GM21619 (cell line): ENCODE measurements around the gene RPS6KB2.
A peak's percentile ranks its signal among the peaks of the same experiment; 100 is the strongest.

ENCODE experiments used
- ATAC-seq: cut with Tn5 transposase; IDR thresholded peaks from one replicate; pipeline ENCODE4 v1.9.1; 2021; ENCODE audit not compliant: unreplicated experiment

RPS6KB2 gene

GRCh38 chr11:67410369-67410831 is 17.9 kb upstream of the RPS6KB2 start:
- ATAC-seq: no peak

- no peak for ATAC-seq
These were observed 17.1 kb upstream of the RPS6KB2 start for GRCh38 chr11:67410984-67411784.

GRCh38 chr11:67411785-67412152 is 16.5 kb upstream of the RPS6KB2 start:
- ATAC-seq: no peak

DNA sequence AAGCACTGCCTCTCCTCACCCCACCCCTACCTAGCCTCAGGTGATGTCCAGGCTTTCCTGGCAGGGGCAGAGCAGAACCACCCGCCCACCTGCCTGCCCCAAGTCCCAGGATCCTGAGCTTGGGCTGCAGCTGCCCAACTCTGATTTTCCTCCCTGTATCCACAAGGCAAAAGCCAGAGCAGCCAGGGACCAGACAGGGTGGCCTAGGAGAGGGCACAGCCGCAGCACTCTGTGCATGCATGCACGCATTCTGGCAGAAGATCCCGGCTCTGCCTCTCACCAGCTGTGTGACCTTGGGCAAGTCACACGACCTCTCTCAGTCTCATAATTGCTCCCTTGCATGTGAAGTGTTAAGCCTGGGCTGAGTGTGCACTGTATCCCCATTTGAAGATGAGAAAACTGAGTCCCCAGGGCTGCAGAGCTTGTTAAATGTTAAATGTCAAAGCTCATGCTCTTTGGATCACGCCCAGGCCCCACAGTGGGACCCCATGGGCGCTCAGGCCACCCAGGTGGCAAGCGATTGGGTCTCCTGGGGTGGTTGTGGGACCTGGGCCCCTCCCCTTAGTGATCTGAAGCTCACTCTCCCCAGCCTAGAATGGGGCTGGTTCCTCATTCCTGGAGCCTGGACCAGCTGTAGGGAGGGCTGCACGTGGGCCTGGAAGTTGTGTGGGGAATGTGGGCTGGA is 15.7 kb upstream of the RPS6KB2 start:
- ATAC-seq: no peak

DNA sequence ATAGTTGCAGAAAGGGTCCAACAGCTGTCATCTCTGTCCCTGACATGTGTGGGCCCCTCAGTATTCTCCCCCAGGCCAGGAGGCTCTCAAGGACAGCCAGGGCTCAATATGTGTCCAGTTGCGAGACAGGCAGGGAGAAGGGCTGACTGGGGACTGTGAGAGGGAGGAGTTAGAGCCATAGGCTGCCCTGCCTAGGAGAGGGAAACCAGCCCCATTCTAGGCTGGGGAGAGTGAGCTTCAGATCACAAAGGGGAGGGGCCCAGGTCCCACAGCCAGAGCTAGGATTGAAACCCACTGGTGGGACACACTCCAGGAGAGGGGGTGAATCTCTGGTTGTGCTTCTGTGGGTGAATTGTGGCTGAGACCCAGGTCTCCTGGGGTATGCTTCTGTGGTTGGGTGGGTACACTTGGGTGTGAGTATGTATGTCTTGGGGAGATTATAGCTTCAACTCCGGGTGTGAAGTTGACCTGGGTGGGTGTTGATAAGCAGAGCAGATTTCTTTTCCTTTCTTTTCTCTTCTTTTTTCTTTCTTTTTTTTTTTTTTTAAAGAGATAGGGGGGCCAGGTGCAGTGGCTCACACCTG is 14.9 kb upstream of the RPS6KB2 start:
- ATAC-seq: no peak

DNA sequence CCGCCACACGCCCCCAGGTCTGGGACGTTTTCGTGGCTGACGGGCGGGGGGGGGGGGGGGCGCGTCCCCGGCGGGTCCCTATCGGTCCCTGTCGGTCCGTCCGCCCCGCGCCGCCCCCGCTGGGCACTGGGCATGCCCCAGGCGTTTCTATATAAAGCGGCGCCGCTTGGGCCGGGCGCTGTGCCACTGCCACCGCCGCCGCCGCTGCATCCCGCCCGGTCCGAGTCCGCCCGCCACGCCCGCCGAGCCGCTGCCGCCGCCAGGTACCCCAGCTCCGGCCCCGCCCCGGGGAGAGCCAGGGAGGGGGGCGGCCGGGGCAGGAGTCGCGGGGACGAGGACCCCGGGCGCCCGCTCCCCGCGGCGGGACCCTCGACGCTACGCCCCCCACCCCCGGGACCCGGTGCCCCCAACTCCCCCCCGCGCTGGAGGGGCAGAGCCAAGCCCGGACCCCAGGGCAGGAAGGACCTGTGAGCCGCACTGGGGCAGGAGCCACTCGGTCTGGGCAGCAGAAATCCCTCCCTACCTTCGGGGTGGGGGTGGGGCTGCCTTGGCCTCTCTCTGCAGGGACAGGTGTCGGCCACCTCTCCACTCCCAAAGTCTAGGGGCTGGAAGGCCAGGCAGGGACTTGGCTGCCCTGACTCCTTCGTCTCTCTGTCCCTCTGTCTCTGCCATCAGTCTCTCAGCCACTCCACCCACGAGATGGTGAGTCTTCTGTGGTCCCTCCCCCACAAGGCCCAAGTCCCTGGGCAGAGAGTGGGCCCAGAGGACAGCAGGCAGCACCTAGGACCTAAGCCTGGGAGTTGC is 12.6 kb upstream of the RPS6KB2 start, which contains the start of gene CARNS1:
TSS of gene CARNS1 (plus strand) at position 178 of the 804 bp plus-strand sequence. CDS start at position 700, 522 bp downstream.
- no peak for ATAC-seq

- ATAC-seq: no peak
These were observed 11.6 kb upstream of the RPS6KB2 start for GRCh38 chr11:67416416-67417335.

DNA sequence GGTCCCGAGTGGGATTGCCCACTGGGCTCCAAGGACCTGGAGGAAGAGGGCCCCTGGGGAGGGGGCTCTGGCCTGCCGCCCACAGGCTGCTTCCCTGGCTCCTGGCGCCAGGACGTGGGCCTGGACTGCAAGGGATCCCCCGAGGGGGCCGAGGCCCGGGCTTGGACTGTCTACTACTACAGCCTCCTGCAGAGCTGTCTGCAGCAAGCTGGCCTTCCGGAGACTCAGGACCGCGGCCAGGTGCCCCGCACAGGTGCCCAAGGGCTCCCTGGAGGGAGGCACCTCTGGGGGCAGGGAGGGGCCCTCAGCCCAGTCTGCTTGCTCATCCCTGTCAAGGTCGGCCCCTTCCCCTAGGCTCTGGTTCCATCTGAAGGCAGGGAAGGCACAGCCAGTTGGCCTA is 10.9 kb upstream of the RPS6KB2 start:
- no peak for ATAC-seq

- no peak for ATAC-seq
These were observed 9.6 kb upstream of the RPS6KB2 start for GRCh38 chr11:67418476-67419281.

- no peak for ATAC-seq
These were observed 8.8 kb upstream of the RPS6KB2 start for GRCh38 chr11:67419325-67420049.

DNA sequence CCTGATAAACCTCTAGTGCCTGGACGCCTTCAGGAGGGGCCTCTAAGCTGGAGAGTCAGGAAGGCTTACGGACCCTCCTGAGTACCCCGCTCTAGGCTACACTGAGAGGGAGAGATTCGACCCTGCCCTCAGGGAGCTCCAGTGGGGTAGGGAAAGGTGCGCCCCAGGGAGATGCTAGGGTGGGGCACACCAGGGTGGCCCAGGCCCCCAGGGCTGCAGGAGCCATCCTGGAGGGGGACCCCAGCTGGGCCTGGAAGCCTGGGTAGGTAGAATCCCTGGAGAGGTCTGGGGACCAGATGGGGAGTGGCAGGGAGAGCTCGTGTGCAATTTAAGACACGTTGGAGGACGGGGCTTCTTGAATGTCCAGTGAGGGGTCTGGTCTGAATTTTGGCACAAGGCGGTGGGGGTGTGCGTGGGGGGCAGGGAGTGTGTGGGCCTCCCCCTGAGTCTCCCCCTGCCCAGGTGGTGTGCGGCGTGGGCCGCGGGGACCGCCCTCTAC is 8.1 kb upstream of the RPS6KB2 start:
- ATAC-seq: no peak

- peak; percentile 69 for ATAC-seq
These were observed 7.5 kb upstream of the RPS6KB2 start for GRCh38 chr11:67420646-67421429.

- no peak for ATAC-seq
These were observed 6.8 kb upstream of the RPS6KB2 start for GRCh38 chr11:67421430-67422031.

DNA sequence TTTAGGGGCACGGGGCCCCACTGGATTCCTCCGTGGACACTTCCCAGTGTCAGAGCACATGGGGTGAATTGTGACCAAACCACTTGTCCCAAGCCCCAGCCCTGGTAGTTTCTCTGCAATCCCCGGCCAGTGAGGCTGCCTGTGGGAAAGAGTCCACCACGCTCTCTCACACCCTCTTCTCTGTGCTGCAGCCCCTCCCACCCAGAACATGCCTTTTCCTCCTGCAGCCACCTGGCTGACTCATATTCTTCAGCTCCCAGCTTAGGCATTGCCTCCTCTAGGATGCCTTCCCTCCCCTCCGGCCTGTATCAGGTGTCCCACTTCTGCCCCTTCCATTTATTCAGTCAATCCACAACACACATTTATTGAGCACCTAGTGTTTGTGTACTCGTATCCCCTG is 5.4 kb upstream of the RPS6KB2 start:
- ATAC-seq: no peak

- no peak for ATAC-seq
These were observed 4.8 kb upstream of the RPS6KB2 start for GRCh38 chr11:67423466-67423865.

DNA sequence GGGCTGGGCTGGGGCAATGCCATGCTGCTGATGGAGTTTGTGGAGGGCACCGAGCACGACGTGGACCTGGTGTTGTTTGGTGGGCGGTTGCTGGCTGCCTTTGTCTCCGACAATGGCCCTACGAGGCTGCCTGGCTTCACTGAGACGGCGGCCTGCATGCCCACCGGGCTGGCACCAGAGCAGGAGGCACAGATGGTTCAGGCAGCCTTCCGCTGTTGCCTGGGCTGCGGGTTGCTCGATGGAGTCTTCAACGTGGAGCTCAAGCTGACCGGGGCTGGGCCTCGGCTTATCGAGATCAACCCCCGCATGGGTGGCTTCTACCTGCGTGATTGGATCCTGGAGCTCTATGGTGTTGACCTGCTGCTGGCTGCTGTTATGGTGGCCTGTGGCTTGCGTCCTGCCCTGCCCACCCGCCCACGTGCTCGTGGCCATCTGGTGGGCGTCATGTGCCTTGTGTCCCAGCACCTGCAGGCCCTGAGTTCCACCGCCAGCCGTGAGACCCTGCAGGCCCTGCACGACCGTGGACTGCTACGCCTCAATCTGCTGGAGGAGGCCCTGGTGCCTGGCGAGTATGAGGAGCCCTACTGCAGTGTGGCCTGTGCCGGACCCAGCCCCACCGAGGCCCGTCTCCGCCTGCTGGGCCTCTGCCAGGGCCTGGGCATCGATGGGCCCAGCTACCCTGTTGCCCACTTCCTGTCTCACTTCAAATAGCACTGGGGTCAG is 4.2 kb upstream of the RPS6KB2 start:
- no peak for ATAC-seq
